IPS-11a (cell line): ENCODE data around the gene ZNF487.
"Not testable (repeated sequence)": the region's sequence is repeated elsewhere in the genome, so short reads cannot be mapped to it uniquely, and the experiment has no call there.

Experiments used
- H3K4me3 ChIP-seq: one replicate; pipeline ENCODE4 v1.5.1; 2013; ENCODE audit warnings: low read depth, low read length, control low read depth

Gene ZNF487

GRCh38 chr10:43430926-43431663, 5.8 kb upstream of the ZNF487 start:
- no peak overlapping the region for H3K4me3 ChIP-seq

GRCh38 chr10:43437141-43437870, 395 bp downstream of the ZNF487 start:
- peak overlapping the region; percentile 77 for H3K4me3 ChIP-seq

- H3K4me3 ChIP-seq, result no peak overlapping the region
Measured at GRCh38 chr10:43440463-43441134, 3.7 kb downstream of the ZNF487 start.

- no peak overlapping the region for H3K4me3 ChIP-seq
Measured at GRCh38 chr10:43444323-43444722, 7.4 kb downstream of the ZNF487 start.

GRCh38 chr10:43444897-43445466, 8.1 kb downstream of the ZNF487 start:
- no peak overlapping the region for H3K4me3 ChIP-seq

GRCh38 chr10:43446219-43447017, 9.5 kb downstream of the ZNF487 start:
- H3K4me3 ChIP-seq, result not testable (repeated sequence)

- no peak overlapping the region for H3K4me3 ChIP-seq
Measured at GRCh38 chr10:43448742-43449141, 11.8 kb downstream of the ZNF487 start.

- H3K4me3 ChIP-seq, result no peak overlapping the region
Measured at GRCh38 chr10:43452356-43452914, 15.5 kb downstream of the ZNF487 start.

GRCh38 chr10:43453266-43453831, 16.4 kb downstream of the ZNF487 start:
- H3K4me3 ChIP-seq, result no peak overlapping the region

GRCh38 chr10:43454025-43454424, 17.1 kb downstream of the ZNF487 start:
- not testable (repeated sequence) for H3K4me3 ChIP-seq

- not testable (repeated sequence) for H3K4me3 ChIP-seq
Measured at GRCh38 chr10:43456561-43456960, 19.6 kb downstream of the ZNF487 start.

GRCh38 chr10:43458227-43458626, 21.3 kb downstream of the ZNF487 start:
- H3K4me3 ChIP-seq, result no peak overlapping the region

- no peak overlapping the region for H3K4me3 ChIP-seq
Measured at GRCh38 chr10:43461950-43462349, 25.0 kb downstream of the ZNF487 start.

- H3K4me3 ChIP-seq, result not testable (repeated sequence)
Measured at GRCh38 chr10:43465086-43465735, 28.3 kb downstream of the ZNF487 start.

GRCh38 chr10:43465736-43466120, 28.8 kb downstream of the ZNF487 start:
- not testable (repeated sequence) for H3K4me3 ChIP-seq

GRCh38 chr10:43471146-43471545, 34.2 kb downstream of the ZNF487 start:
- no peak overlapping the region for H3K4me3 ChIP-seq

GRCh38 chr10:43471935-43472720, 35.2 kb downstream of the ZNF487 start:
- H3K4me3 ChIP-seq, result no peak overlapping the region

- no peak overlapping the region for H3K4me3 ChIP-seq
Measured at GRCh38 chr10:43479275-43479674, 42.4 kb downstream of the ZNF487 start.
